ENCODE results near the gene RFPL3. TPM values are rescaled to one million over a fixed set of nuclear protein-coding genes. Genes with fewer than 3 reads are reported as not detected.

RFPL3 gene
- not detected in 2 replicates for total RNA-seq

GRCh38 chr22:32357567-32357966 is at the start of gene RFPL3:
RFPL3 (plus strand) TSS chr22:32357867; CDS start chr22:32358072, 205 bp downstream.

Other genes starting within 250 kb of the RFPL3 start
- gene C22orf42, start 198.6 kb upstream of the RFPL3 start, total RNA-seq: not detected in 2 replicates
- gene RFPL2, start 152.8 kb upstream of the RFPL3 start, total RNA-seq: not detected in 2 replicates
- 0.05 TPM in 1 of 2 replicates, not detected in the other for gene SLC5A4, start 102.5 kb upstream of the RFPL3 start, total RNA-seq
- 132 and 141 TPM in 2 replicates for gene RTCB, start 54.4 kb downstream of the RFPL3 start, total RNA-seq
- not detected in 2 replicates for gene BPIFC, start 106.6 kb downstream of the RFPL3 start, total RNA-seq
- gene FBXO7, start 116.9 kb downstream of the RFPL3 start, total RNA-seq: 47.2 and 56.7 TPM in 2 replicates

All from smooth muscle cell of the umbilical artery (primary cell).